Breast epithelium (tissue), 4 donors: Measurements from ENCODE around the gene LAMB4. TPM values are rescaled to one million over a fixed set of nuclear protein-coding genes. Genes with fewer than 3 reads are reported as not detected.

Source experiments
- DNase-seq, 2 donors: peaks; one replicate each; pipeline ENCODE4 v3.0.0-alpha.2; 2019; ENCODE audit warnings: low spot score in 2 of 2
- H3K27ac ChIP-seq, 2 donors: fragments of 200-600 bp; sonication (generic) in 1 of 2; one replicate each; pipeline ENCODE4 v1.5.1; 2016 to 2019; ENCODE audit warnings: mild to moderate bottlenecking in 1 of 2
- H3K27me3 ChIP-seq, 2 donors: fragments of 200-600 bp; sonication (generic) in 1 of 2; one replicate each; pipeline versions ENCODE4 v1.5.1 to v1.6.0; 2017 to 2019; ENCODE audit warnings: control low read depth in 1 of 2, mild to moderate bottlenecking in 1 of 2
- H3K36me3 ChIP-seq: fragments of 200-600 bp; one replicate; pipeline ENCODE4 v1.5.1; 2019
- H3K4me1 ChIP-seq, 2 donors: fragments of 200-600 bp; sonication (generic); one replicate each; pipeline ENCODE4 v1.5.1; 2016 to 2019; ENCODE audit warnings: control low read depth in 1 of 2
- H3K4me3 ChIP-seq, 3 donors: fragments of 200-600 bp; sonication (generic); 1 replicate in 2 of 3; 2 replicates in 1 of 3; pipeline ENCODE4 v1.5.1; 2016 to 2019; ENCODE audit warnings: mild to moderate bottlenecking in 3 of 3, moderate library complexity in 2 of 3
- H3K9me3 ChIP-seq, 2 donors: fragments of 200-600 bp; sonication (generic) in 1 of 2; one replicate each; pipeline ENCODE4 v1.5.1; 2016 to 2019; ENCODE audit warnings: control low read depth in 1 of 2
- POLR2A ChIP-seq: fragments of 450-650 bp; IDR thresholded peaks from one replicate; pipeline ENCODE4 v1.6.1; 2016; ENCODE audit warnings: antibody characterized with exemption, mild to moderate bottlenecking, moderate library complexity
- POLR2AphosphoS5 ChIP-seq, 3 donors: sonication (generic); formaldehyde crosslinking; IDR thresholded peaks; one replicate each; pipeline ENCODE4 v1.6.1; 2017; ENCODE audit warnings: antibody characterized with exemption in 3 of 3
- intact Hi-C: fragments of 100-400 bp; cut with DNase I; formaldehyde crosslinking; loops from one replicate; pipeline ENCODE4 v1.15.1; 2023; ENCODE audit warnings: low total_unique reads
- total RNA-seq, 3 donors: library from RNA; depleted of rRNA; stranded (reverse); fragments of >200 nt; gene quantifications; one replicate each; pipeline ENCODE4 v1.1.0, GENCODE V29; 2016
- TF ChIP-seq, protein P1 (sequence below), 3 donors: fragments of 450-650 bp; IDR thresholded peaks; one replicate each; pipeline ENCODE4 v1.5.1; 2016 to 2017; ENCODE audit warnings: antibody characterized with exemption in 3 of 3, mild to moderate bottlenecking in 3 of 3, moderate library complexity in 3 of 3

LAMB4 gene
- total RNA-seq, 3 donors from 2014 or later = 0.29 to 0.98 (median 0.48) TPM

DNA sequence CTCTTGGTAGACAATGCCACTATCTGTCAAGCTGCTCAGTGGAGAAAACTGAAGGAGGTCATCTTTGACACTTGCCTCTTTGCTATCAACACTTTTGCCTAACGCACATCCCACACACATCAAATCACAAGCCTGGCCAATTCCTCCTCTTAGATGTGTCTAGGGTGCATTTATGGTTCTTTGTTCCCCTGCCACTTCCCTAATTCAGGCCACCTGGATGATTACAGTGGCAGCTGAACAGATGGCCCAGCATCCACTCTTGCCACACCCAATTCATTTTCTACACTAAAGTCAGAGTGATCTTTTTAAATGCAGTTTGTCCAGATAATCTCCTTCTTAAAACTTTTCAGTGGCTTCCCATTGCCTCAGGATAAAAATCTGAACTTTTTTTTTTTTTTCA is 58.6 kb downstream of the LAMB4 start:
- Histone ChIP-seq H3K27ac (no peak overlapping the region), H3K9me3 (no peaks in the 10 kb centered on the region), H3K36me3 (no peaks in the 10 kb centered on the region), H3K4me1 (no peaks in the 10 kb centered on the region), H3K4me3 (no peak overlapping the region), H3K27me3 (no peaks in the 10 kb centered on the region)
- intact Hi-C loops = no loop called here
- TF ChIP-seq, protein P1, sequence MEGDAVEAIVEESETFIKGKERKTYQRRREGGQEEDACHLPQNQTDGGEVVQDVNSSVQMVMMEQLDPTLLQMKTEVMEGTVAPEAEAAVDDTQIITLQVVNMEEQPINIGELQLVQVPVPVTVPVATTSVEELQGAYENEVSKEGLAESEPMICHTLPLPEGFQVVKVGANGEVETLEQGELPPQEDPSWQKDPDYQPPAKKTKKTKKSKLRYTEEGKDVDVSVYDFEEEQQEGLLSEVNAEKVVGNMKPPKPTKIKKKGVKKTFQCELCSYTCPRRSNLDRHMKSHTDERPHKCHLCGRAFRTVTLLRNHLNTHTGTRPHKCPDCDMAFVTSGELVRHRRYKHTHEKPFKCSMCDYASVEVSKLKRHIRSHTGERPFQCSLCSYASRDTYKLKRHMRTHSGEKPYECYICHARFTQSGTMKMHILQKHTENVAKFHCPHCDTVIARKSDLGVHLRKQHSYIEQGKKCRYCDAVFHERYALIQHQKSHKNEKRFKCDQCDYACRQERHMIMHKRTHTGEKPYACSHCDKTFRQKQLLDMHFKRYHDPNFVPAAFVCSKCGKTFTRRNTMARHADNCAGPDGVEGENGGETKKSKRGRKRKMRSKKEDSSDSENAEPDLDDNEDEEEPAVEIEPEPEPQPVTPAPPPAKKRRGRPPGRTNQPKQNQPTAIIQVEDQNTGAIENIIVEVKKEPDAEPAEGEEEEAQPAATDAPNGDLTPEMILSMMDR (IDR thresholded peaks at IDR 0.05) = no peak
- TF ChIP-seq POLR2A (no peak), POLR2AphosphoS5 (IDR thresholded peaks at IDR 0.05) (no peak)
- DNase-seq = no peak

DNA sequence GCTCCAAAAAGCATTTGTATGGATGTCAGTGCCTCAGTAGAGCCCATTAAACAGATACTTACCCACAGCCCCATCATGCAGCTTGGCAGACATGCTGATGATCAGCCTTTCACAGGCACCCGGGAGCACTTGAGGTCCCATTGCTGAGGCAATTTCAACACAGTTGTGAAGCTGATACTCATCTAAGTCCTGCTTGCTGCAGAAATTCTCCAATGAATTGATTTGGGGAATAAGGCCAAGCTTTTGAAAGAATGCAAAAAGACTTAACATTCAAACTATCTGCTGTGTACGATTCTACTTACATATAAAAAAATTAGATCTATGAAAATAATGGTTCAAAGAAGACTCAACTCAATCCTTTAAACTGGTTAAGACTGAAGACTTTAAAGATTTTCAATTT is 60.5 kb downstream of the LAMB4 start:
- H3K4me1 ChIP-seq = no peaks in the 10 kb centered on the region
- no peak overlapping the region for H3K27ac ChIP-seq
- no peaks in the 10 kb centered on the region for H3K9me3 ChIP-seq
- no peak overlapping the region for H3K4me3 ChIP-seq
- H3K27me3 ChIP-seq = no peaks in the 10 kb centered on the region
- no peaks in the 10 kb centered on the region for H3K36me3 ChIP-seq
- DNase-seq = no peak
- intact Hi-C loops = no loop called here
- no peak for TF ChIP-seq POLR2AphosphoS5 (IDR thresholded peaks at IDR 0.05)
- TF ChIP-seq, protein P1 (IDR thresholded peaks at IDR 0.05) = no peak
- no peak for TF ChIP-seq POLR2A

DNA sequence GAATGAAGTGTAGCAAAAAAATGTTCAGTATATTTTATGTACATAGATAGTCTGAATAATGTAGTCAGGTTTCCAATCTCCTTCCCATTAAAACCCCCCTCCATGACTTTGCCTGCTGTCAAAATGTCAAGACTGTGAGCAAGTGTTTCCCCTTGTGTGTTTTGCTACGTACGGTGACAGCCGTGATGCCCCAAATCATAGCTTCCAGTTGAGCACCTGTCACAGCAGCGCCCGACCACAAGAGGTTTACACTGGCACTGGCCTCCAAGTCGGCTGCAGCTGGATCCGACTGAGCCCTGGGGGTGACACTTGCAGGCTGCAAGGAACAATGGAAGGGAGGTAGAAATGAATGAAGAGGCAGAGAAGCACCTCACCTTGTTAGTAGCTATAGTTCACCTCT is 62.3 kb downstream of the LAMB4 start:
- intact Hi-C loops = no loop called here
- no peaks in the 10 kb centered on the region for H3K9me3 ChIP-seq
- H3K4me1 ChIP-seq = no peaks in the 10 kb centered on the region
- TF ChIP-seq POLR2A (no peak), POLR2AphosphoS5 (IDR thresholded peaks at IDR 0.05) (no peak)
- TF ChIP-seq, protein P1 (IDR thresholded peaks at IDR 0.05) = no peak
- H3K36me3 ChIP-seq = no peaks in the 10 kb centered on the region
- no peaks in the 10 kb centered on the region for H3K27me3 ChIP-seq
- DNase-seq = no peak
- H3K27ac ChIP-seq = no peak overlapping the region
- no peak overlapping the region for H3K4me3 ChIP-seq

DNA sequence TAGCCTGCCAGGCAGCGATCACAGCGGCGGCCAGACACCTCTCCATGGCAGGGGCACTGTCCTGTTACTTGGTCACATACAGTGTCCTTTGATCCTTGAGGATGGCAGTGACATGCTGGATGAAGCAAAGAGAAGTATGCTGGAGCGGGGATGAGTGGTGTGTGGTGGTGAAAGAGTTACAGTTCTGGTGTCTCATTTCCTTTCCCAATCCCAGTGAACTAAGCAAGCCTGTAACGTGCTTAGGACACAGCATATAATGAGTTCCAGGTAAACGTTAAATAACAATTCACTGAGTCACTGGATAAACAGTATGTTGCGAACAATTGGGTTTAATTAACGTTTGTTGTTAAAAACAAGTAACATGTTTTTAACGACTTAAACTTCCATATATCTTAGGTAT is 63.7 kb downstream of the LAMB4 start:
- H3K4me1 ChIP-seq = no peaks in the 10 kb centered on the region
- no peak for DNase-seq

DNA sequence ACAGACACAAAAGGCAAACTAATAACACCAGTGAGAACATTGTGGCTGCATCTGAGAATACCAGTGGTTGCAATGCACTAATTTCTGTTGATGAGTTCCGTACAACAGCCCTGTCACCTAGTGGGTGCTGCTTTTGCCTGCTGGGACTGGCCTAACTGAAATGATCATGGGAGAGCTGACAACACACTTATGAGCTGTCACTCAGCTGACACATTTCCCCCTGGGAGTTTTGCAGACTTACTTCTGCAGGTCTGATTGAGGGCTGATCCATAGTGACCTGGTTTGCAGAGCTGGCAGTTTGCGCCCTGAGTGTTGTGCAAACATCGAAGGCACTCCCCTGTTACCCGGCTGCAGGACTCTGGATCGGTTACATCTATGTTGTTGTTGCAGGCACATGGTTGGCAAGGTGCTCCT is 66.6 kb downstream of the LAMB4 start:
- DNase-seq = no peak
- no peaks in the 10 kb centered on the region for H3K4me1 ChIP-seq
- no peak overlapping the region for H3K27ac ChIP-seq
- H3K4me3 ChIP-seq = no peak overlapping the region
- no peaks in the 10 kb centered on the region for H3K9me3 ChIP-seq
- H3K36me3 ChIP-seq = no peaks in the 10 kb centered on the region
- intact Hi-C loops = no loop called here
- no peaks in the 10 kb centered on the region for H3K27me3 ChIP-seq
- TF ChIP-seq, protein P1 (IDR thresholded peaks at IDR 0.05) = no peak
- no peak for TF ChIP-seq POLR2AphosphoS5 (IDR thresholded peaks at IDR 0.05)
- no peak for TF ChIP-seq POLR2A

More for the DNA sequence above, 63.7 kb downstream of the LAMB4 start:
- Histone ChIP-seq H3K27ac (no peak overlapping the region), H3K4me3 (no peak overlapping the region), H3K9me3 (no peaks in the 10 kb centered on the region), H3K36me3 (no peaks in the 10 kb centered on the region), H3K27me3 (no peaks in the 10 kb centered on the region)
- TF ChIP-seq POLR2AphosphoS5 (IDR thresholded peaks at IDR 0.05) (no peak), POLR2A (no peak)
- TF ChIP-seq, protein P1 (IDR thresholded peaks at IDR 0.05) = no peak
- intact Hi-C loops = no loop called here
